OCI-M2 (cell line): ENCODE measurements around the gene LRRC59.
"Not testable (repeated sequence)": the region's sequence is repeated elsewhere in the genome, so short reads cannot be mapped to it uniquely, and the experiment has no call there.

Source experiments
- DNase-seq: peaks from one replicate; lab custom pipeline; 2025; ENCODE audit not compliant: unreplicated experiment; lab: John Stamatoyannopoulos, UW

Gene LRRC59

DNA sequence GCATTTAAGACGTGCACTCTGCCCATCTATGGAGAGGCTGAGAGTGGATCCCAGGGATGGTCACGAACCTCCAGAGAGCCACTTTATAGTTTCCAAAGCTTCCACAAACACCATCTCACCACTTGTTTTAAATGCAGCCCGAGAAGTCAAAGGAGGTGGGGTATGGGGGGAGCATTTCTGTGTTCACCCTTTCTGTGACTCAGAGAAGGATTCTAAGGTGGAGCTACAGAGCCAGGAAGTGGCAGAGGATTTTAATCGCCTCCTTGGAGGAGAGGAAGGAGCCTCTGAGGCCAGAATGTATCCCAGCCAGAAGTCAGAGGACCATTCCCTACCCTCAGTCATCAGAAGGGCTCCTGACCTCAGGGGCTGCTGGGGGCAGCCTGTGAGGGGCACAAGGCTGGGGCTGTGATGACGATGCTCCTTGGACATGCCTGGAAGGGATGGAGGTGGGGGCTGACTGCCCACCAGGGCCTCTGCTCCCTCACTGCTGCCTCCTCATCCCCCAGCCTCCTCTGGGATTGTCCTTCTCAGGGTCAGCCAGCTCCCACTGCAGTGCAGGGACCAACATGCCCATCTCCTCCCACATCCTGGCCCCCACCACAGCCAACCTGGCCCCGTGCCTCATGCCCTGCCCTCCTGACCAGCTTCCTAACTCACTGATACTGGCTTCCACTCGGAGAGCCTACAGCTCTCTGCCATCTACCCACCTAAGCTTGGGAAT, 48.6 kb downstream of the LRRC59 start:
- DNase-seq: no peak

DNA sequence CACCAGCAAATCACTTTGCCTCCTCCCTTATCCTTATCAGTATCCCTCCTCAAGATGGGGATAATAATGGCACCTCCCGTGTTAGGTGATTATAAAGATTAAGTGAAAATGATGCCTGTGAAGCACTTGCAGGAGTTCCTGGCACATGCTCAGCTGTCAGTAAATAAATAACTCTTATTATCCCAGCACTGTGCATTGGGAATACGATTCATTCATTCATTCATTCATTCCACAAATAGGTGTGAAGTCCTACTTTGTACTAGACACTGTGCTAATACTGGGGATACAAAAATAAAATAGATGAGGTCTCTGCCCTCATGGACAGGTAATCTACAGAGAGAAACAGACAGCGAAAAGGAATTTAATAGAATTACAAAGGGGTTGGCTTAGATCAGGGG, 49.4 kb downstream of the LRRC59 start:
- no peak for DNase-seq

DNA sequence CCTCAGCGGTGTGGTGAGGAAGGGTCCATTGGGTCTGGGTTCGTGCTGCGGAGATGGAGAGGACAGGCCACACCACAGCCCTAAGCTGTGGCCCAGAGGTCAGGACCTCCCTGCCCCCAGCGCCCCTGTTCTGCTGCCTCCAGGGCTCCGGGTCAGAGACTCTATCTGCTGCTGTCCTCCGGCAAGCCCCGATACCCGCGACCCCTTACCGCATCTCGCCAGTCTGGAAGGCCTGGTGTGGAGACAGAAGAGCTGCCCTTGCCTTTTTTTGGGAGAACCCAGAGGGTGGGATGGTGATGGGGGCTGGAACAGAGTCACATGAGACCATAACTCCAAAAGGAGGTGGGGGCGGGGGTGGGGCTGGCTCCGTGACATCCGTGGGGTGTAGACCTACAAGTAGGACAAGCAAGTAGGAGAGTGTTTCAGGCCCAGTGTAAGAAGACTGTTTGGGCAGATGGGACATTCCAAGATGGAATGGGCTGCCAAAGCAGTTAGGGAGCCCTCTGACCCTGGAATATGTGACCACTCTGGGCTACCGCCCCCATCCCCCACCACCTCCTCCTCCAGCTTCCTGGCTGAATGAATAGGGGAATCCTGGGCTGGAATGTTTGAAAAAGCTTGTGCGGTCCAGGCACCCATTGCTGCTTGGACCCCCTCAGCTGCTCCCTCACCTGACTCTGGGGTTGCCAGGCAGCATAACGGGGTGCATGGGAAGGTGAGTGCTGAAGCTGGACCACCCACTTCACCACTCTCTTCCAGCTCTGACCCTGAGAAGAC, 50.0 kb downstream of the LRRC59 start:
- no peak for DNase-seq

DNA sequence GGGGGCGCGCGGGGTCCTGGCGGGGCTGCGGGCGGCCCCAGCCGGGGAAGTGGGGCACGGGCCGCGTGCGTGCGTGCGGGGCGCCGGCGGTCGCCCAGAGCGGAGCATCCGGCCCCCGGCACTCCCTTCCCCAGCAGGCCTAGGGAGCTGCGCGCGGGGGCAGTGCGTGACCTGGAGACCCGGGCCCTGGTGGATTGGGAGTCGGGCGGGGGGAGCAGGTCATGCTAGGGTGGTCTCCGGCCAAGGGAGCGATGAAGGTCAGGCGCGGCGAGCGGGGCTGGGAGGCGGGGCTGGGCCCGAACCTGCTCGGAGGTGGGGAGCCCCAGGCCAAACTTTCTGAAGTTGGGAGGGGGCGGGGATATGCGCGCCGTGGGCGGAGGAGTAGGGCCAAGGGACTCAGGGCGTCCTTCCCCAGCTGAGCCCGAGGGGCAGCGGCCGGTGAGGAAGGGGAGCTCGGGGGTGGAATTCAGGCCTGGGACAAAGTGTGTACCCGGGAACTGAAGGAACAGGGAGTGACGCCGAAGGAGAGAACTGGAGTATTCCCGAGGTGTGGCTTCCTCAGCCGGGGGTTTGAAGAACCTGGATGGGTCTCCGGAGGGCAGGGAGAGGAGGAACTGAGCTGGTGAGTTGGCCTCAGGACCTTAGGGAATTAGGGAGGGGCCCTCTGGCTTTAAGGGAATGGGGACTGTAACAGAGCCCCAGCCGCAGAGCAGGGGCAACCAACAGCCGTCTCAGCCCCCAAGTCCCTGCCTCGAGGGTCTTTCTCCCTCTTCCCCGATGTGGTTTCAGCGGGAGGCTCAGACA, 50.8 kb downstream of the LRRC59 start:
- DNase-seq: no peak

GRCh38 chr17:50345432-50346312, 51.7 kb downstream of the LRRC59 start, which contains the start of gene XYLT2:
Gene XYLT2 (plus strand): TSS chr17:50346126. CDS start chr17:50346141, 15 bp downstream.
- no peak for DNase-seq

- DNase-seq: no peak
Measured at GRCh38 chr17:50344731-50345365, 52.5 kb downstream of the LRRC59 start.

- DNase-seq: no peak
Measured at GRCh38 chr17:50339381-50339780, 57.9 kb downstream of the LRRC59 start.

GRCh38 chr17:50338645-50339044, 58.7 kb downstream of the LRRC59 start:
- no peak for DNase-seq

- peak; percentile 88 for DNase-seq
Measured at GRCh38 chr17:50337956-50338355, 59.4 kb downstream of the LRRC59 start.

DNA sequence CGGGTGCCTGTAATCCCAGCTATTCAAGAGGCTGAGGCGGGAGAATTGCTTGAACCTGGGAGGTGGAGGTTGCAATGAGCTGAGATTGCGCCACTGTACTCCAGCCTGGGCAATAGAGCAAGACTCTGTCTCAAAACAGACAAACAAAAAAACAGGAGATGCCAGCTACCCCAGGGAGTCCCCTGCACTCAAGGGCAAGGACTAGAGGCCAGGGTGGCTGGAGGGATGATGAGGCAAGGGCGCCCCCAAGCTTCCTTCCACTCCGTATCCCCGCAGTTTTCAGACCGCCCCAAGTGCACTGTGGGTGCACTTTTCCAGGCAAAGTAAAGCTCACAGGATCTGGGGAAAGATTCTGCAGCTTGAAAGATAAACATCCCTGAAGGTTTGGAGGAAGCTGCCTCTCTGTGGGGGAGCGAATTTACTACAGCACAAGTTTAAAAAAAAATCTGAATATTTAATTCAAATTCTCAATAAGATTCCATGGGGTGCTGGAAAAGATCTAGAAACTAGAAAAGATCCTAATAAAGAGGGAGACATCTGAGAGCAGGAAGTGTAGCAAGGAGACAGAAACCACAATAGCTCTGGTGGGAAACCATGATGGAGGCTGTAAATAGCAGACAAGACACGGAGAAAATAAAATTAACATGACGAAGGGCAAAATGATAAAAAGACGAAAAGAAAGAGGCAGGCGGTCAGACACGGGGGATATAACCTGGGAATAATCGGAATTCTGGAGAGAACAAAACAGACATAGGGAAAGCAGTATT, 63.8 kb downstream of the LRRC59 start:
- DNase-seq: not testable (repeated sequence)

DNA sequence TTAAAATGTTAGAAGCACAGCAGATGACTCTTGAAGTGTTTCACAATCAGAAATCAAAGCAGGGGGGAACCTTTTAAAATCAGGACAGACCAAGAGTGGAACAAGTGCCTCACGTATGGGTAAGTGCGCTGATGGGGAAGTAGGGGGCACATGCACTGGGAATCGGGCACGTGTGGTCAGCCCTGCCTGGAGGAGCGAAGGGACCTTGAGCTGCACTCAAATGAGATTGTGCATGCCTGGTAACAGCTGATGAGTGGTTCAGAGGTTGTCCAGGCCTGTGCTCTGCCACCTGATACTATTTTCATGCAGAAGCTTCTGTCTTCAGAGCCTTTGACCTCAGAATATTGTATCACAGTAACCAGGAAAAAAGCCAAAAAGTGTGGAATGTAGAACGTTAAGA, 65.1 kb downstream of the LRRC59 start:
- DNase-seq: no peak
